Measurements from ENCODE around the gene RBM7. TPM values are rescaled to one million over a fixed set of nuclear protein-coding genes. Genes with fewer than 3 reads are reported as not detected.

The RBM7 gene
- total RNA-seq, 5 donors from 2014 or later (not counting 1 experiment from before 2014, with no cell fraction given): 21.1 to 70.0 (median 24.5) TPM

DNA sequence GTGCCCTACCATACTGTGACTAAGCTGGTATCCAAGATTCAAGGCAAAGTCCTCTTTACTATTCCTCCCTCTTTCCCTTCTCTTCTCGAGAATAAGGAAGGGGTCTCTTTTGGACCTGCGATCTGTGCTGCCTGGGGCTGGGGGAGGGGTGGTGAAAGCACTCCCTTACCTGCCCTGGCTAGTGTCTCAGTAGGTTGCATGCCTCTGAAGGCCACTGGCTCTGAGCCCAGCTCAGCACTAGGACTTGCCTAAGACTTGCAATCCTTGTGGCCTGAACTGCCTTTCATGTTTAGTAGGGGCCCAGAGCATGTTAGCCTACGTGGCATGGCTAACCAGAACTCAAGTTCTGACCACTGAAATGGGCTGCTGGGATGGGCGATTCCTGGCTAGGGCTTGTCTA is 25.8 kb downstream of the RBM7 start:
- DNase-seq (no peak), ATAC-seq (replicated peaks in 1 of 4) (no peak)
- 92% methylated on average over 3 of the region's 4 CpGs for WGBS (ENCODE audit: insufficient coverage)
- no peak overlapping the region for H3K4me3 Mint-ChIP-seq
- no peaks in the 10 kb centered on the region for H3K27me3 ChIP-seq (replicated peaks in 1 of 2; ENCODE audit: control insufficient read depth in 2 of 2, extremely low read depth in 1 of 2, insufficient read depth in 2 of 2, low read length in 1 of 2)
- no peaks in the 10 kb centered on the region for H3K4me1 Mint-ChIP-seq
- H3K27me3 Mint-ChIP-seq: no peaks in the 10 kb centered on the region
- H3K4me1 ChIP-seq (ENCODE audit: control insufficient read depth in 1 of 2, extremely low read depth in 1 of 2, insufficient read depth in 2 of 2, low read length in 2 of 2): no peaks in the 10 kb centered on the region
- no peak overlapping the region for H3K27ac ChIP-seq (ENCODE audit: low read length)
- no peak overlapping the region for H3K27ac Mint-ChIP-seq
- CTCF ChIA-PET: no interaction called here
- peaks cover 4 to 17% (median 11%) of the 10 kb centered on the region in 3 donors for H3K9me3 Mint-ChIP-seq
- H3K4me3 ChIP-seq (ENCODE audit: control insufficient read depth in 1 of 2, extremely low read depth in 1 of 2, low read length in 1 of 2): no peak overlapping the region
- POLR2A ChIA-PET: no interaction called here
- H3K36me3 Mint-ChIP-seq: no peaks in the 10 kb centered on the region
- no peaks in the 10 kb centered on the region for H3K36me3 ChIP-seq (ENCODE audit: control insufficient read depth in 2 of 2, extremely low read depth in 1 of 2, insufficient read depth in 1 of 2, low read length in 1 of 2)
- no peaks in the 10 kb centered on the region for H3K9me3 ChIP-seq

DNA sequence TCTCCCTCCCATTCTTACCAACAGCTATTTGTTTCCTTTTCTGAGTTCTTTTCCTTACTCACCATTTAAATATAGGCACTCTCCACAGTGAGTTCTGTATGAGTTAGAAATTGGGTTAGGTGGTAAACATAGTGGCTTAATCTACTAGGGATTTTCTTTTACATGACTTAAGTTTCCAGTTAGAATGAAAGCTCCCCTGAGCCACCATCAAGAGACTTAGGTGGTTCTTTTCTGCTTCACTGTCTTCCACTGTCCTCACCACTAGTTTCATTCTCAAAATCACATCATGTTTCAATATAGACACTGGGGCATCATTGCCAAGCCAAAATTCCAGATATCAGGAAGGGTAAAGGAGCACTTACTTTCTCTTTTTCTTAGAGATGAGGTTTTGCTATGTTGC is 29.8 kb downstream of the RBM7 start:
- Mint-ChIP-seq H3K9me3 (no peaks in the 10 kb centered on the region), H3K36me3 (peaks cover 5% of the 10 kb centered on the region), H3K4me3 (no peak overlapping the region), H3K27me3 (no peaks in the 10 kb centered on the region), H3K27ac (no peak overlapping the region), H3K4me1 (no peaks in the 10 kb centered on the region)
- H3K4me1 ChIP-seq (ENCODE audit: control insufficient read depth in 1 of 2, extremely low read depth in 1 of 2, insufficient read depth in 2 of 2, low read length in 2 of 2): no peaks in the 10 kb centered on the region
- no peak overlapping the region for H3K27ac ChIP-seq (ENCODE audit: low read length)
- H3K36me3 ChIP-seq (ENCODE audit: control insufficient read depth in 2 of 2, extremely low read depth in 1 of 2, insufficient read depth in 1 of 2, low read length in 1 of 2): no peaks in the 10 kb centered on the region
- no peak overlapping the region for H3K4me3 ChIP-seq (ENCODE audit: control insufficient read depth in 1 of 2, extremely low read depth in 1 of 2, low read length in 1 of 2)
- H3K9me3 ChIP-seq: no peaks in the 10 kb centered on the region
- POLR2A ChIA-PET: no interaction called here
- ATAC-seq (replicated peaks in 1 of 4) (no peak), DNase-seq (no peak)
- CTCF ChIA-PET: no interaction called here
- H3K27me3 ChIP-seq (replicated peaks in 1 of 2; ENCODE audit: control insufficient read depth in 2 of 2, extremely low read depth in 1 of 2, insufficient read depth in 2 of 2, low read length in 1 of 2): no peaks in the 10 kb centered on the region

DNA sequence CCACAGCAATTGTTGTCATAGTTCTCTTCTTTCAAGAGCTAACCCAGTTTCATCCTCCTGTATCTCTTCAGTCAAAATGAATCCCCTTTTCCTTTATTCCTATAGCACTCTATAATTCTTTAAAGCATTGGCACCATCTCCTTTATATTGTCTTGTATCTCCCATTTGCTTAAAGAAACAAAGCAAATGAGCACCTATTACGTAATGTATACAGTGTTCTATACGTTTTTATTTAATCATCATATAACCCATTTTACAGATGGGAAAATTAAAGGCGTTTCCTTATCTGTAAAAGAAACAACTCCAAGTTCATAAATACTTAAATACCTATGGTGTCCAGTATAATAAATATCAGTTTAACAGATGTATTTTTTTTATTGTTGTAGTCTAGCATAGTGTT is 32.4 kb downstream of the RBM7 start:
- Histone ChIP-seq H3K4me3 (ENCODE audit: control insufficient read depth in 1 of 2, extremely low read depth in 1 of 2, low read length in 1 of 2) (no peak overlapping the region), H3K9me3 (no peaks in the 10 kb centered on the region), H3K4me1 (ENCODE audit: control insufficient read depth in 1 of 2, extremely low read depth in 1 of 2, insufficient read depth in 2 of 2, low read length in 2 of 2) (no peaks in the 10 kb centered on the region), H3K27ac (ENCODE audit: low read length) (no peak overlapping the region), H3K36me3 (ENCODE audit: control insufficient read depth in 2 of 2, extremely low read depth in 1 of 2, insufficient read depth in 1 of 2, low read length in 1 of 2) (no peaks in the 10 kb centered on the region), H3K27me3 (replicated peaks in 1 of 2; ENCODE audit: control insufficient read depth in 2 of 2, extremely low read depth in 1 of 2, insufficient read depth in 2 of 2, low read length in 1 of 2) (no peaks in the 10 kb centered on the region)
- no peak overlapping the region for H3K27ac Mint-ChIP-seq
- no peaks in the 10 kb centered on the region for H3K27me3 Mint-ChIP-seq
- DNase-seq: no peak
- WGBS (ENCODE audit: insufficient coverage): no CpG with 5 or more reads among the region's 3 CpGs
- H3K4me1 Mint-ChIP-seq: no peaks in the 10 kb centered on the region
- no peak overlapping the region for H3K4me3 Mint-ChIP-seq
- ChIA-PET CTCF (no interaction called here), POLR2A (no interaction called here)
- peaks cover 5% of the 10 kb centered on the region for H3K36me3 Mint-ChIP-seq
- no peaks in the 10 kb centered on the region for H3K9me3 Mint-ChIP-seq
- no peak for ATAC-seq (replicated peaks in 1 of 4)

DNA sequence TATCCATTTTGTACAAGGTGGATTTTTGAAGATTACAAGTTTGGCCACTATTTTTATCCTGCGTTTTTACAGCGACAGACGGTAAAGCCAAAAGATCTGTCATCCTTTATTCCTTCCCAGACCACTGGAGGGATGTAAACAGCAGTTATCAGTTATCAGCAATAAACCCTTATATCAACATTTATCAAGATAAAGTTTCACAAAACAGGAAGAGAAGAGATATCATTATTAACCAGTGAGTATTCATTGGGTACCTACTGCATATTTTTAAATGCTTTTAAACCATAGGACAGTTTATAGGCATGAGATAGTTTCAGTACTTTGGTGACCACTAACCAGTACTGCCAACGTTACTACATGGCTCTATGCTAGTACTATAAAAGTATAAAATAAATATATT is 32.9 kb downstream of the RBM7 start:
- no CpG with 5 or more reads among the region's 4 CpGs for WGBS (ENCODE audit: insufficient coverage)
- POLR2A ChIA-PET: no interaction called here

GRCh38 chr11:114438303-114438702 is 37.8 kb downstream of the RBM7 start:
- Mint-ChIP-seq H3K9me3 (no peaks in the 10 kb centered on the region), H3K4me1 (peaks cover 34 to 36% (median 34%) of the 10 kb centered on the region in 3 donors), H3K4me3 (peak overlapping the region in 2 of 3 donors; percentile 93 to 98), H3K27me3 (no peaks in the 10 kb centered on the region), H3K36me3 (peaks cover 16% of the 10 kb centered on the region), H3K27ac (peak overlapping the region in 1 of 2 donors; percentile 28)
- ATAC-seq (replicated peaks in 1 of 4): no peak
- 100% methylated on average over 1 of the region's 6 CpGs for WGBS (ENCODE audit: insufficient coverage)
- DNase-seq: no peak
- Histone ChIP-seq H3K9me3 (no peaks in the 10 kb centered on the region), H3K27ac (ENCODE audit: low read length) (no peak overlapping the region), H3K36me3 (ENCODE audit: control insufficient read depth in 2 of 2, extremely low read depth in 1 of 2, insufficient read depth in 1 of 2, low read length in 1 of 2) (peaks cover 0 to 3% of the 10 kb centered on the region in 2 donors), H3K27me3 (replicated peaks in 1 of 2; ENCODE audit: control insufficient read depth in 2 of 2, extremely low read depth in 1 of 2, insufficient read depth in 2 of 2, low read length in 1 of 2) (no peaks in the 10 kb centered on the region), H3K4me3 (ENCODE audit: control insufficient read depth in 1 of 2, extremely low read depth in 1 of 2, low read length in 1 of 2) (no peak overlapping the region), H3K4me1 (ENCODE audit: control insufficient read depth in 1 of 2, extremely low read depth in 1 of 2, insufficient read depth in 2 of 2, low read length in 2 of 2) (peaks cover 10 to 13% of the 10 kb centered on the region in 2 experiments)
- ChIA-PET POLR2A (interaction anchor here (0.5 to 1.3 kb wide), 2 partner anchors 38 to 1040 kb away, joined by 5 to 9 read pairs; partner anchors contain the start of genes C11orf71 (in 1 of the 2) and RBM7 (in 1 of the 2)), CTCF (interaction anchor here in 1 of 2 donors (0.7 to 1.4 kb wide), 3 partner anchors 38 to 535 kb away, joined by 3 to 7 read pairs (median 3); partner anchors contain the start of genes C11orf71 and RBM7)

More for the DNA sequence above, 32.9 kb downstream of the RBM7 start:
- Mint-ChIP-seq H3K4me1 (peaks cover 0 to 2% (median under 1%) of the 10 kb centered on the region in 3 donors), H3K4me3 (no peak overlapping the region), H3K27me3 (no peaks in the 10 kb centered on the region), H3K36me3 (peaks cover 5% of the 10 kb centered on the region), H3K27ac (no peak overlapping the region), H3K9me3 (no peaks in the 10 kb centered on the region)
- Histone ChIP-seq H3K27me3 (replicated peaks in 1 of 2; ENCODE audit: control insufficient read depth in 2 of 2, extremely low read depth in 1 of 2, insufficient read depth in 2 of 2, low read length in 1 of 2) (no peaks in the 10 kb centered on the region), H3K27ac (ENCODE audit: low read length) (no peak overlapping the region), H3K4me3 (ENCODE audit: control insufficient read depth in 1 of 2, extremely low read depth in 1 of 2, low read length in 1 of 2) (no peak overlapping the region), H3K36me3 (ENCODE audit: control insufficient read depth in 2 of 2, extremely low read depth in 1 of 2, insufficient read depth in 1 of 2, low read length in 1 of 2) (no peaks in the 10 kb centered on the region), H3K4me1 (ENCODE audit: control insufficient read depth in 1 of 2, extremely low read depth in 1 of 2, insufficient read depth in 2 of 2, low read length in 2 of 2) (peaks cover 0 to under 1% of the 10 kb centered on the region in 2 experiments), H3K9me3 (no peaks in the 10 kb centered on the region)
- ATAC-seq (replicated peaks in 1 of 4) (no peak), DNase-seq (no peak)
- CTCF ChIA-PET: no interaction called here

GRCh38 chr11:114439229-114440120 is 39.0 kb downstream of the RBM7 start, which contains the start of gene REXO2:
Gene REXO2, plus strand, starts transcription at chr11:114439467. Its CDS starts 62 bp downstream, at chr11:114439529.
- ATAC-seq (replicated peaks in 1 of 4) (peak; percentile 98 to 100 (median 99)), DNase-seq (peak; percentile 85 to 97 (median 93))
- H3K36me3 ChIP-seq (ENCODE audit: control insufficient read depth in 2 of 2, extremely low read depth in 1 of 2, insufficient read depth in 1 of 2, low read length in 1 of 2): peaks cover 0 to 10% of the 10 kb centered on the region in 2 donors
- no peaks in the 10 kb centered on the region for H3K27me3 ChIP-seq (replicated peaks in 1 of 2; ENCODE audit: control insufficient read depth in 2 of 2, extremely low read depth in 1 of 2, insufficient read depth in 2 of 2, low read length in 1 of 2)
- peak within 1 kb of the TSS; percentile 93 to 98 (median 97) for H3K4me3 Mint-ChIP-seq
- H3K4me1 ChIP-seq (ENCODE audit: control insufficient read depth in 1 of 2, extremely low read depth in 1 of 2, insufficient read depth in 2 of 2, low read length in 2 of 2): peaks cover 10 to 13% of the 10 kb centered on the region in 2 experiments
- H3K9me3 ChIP-seq: no peaks in the 10 kb centered on the region
- ChIA-PET POLR2A (interaction anchor here (0.7 to 1.3 kb wide), 5 partner anchors 13 to 144 kb away, joined by 3 to 5 read pairs (median 4); partner anchors contain the start of genes C11orf71 (in 2 of the 2) and RBM7 (in 2 of the 2)), CTCF (interaction anchor here in 1 of 2 donors (0.6 to 1.4 kb wide), 4 partner anchors 39 to 536 kb away, joined by 3 to 7 read pairs (median 3); partner anchors contain the start of genes C11orf71 and RBM7)
- WGBS (ENCODE audit: insufficient coverage): under 1% methylated on average over 46 of the region's 64 CpGs
- H3K36me3 Mint-ChIP-seq: peaks cover 28% of the 10 kb centered on the region
- peak within 1 kb of the TSS; percentile 40 for H3K27ac ChIP-seq (ENCODE audit: low read length)
- peaks cover 34 to 36% (median 36%) of the 10 kb centered on the region in 3 donors for H3K4me1 Mint-ChIP-seq
- H3K4me3 ChIP-seq (ENCODE audit: control insufficient read depth in 1 of 2, extremely low read depth in 1 of 2, low read length in 1 of 2): peak within 1 kb of the TSS; percentile 93 to 94
- H3K27me3 Mint-ChIP-seq: no peaks in the 10 kb centered on the region
- H3K27ac Mint-ChIP-seq: peak within 1 kb of the TSS; percentile 87 to 89
- H3K9me3 Mint-ChIP-seq: no peaks in the 10 kb centered on the region

All from T-cell (primary cell).